Measurements from ENCODE around the gene NPAS3.

NPAS3 gene

DNA sequence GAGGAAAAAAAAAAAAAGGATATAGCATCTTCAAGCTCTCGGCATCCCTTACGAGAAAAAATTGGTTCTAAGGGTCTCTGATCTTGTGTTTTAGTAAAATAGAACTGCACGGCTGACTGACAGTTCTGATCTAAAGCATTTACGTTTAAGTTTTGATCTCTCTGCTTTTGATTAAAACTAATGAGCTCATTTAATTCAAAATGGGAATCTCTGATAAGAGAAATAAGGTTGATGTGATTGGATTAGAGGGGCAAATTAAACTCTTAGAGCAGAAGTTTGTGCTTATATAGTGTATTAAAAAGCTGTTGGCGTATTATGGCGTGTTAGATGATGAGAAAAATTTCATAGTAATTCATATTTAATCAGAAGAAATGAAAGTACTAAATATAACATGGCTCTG, 794.6 kb downstream of the NPAS3 start:
- DNase-seq: no peak

DNA sequence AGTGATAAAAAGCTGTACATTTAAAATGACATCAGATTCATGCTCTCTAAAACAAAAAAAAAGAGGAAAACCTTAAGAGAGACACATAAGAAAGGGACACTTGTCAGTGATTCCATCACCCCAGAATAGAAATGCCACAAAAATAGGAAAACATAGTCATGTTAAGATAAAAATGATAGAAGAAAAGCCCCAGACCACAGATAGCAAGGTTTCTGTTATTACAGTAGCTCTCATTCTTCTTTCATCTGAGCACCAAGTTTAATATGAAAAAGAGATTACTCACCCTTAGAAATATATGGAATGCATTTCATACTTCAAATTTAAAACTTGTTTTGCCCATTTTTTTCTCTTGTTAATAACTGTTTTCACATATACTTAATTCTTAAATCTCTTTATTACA, 795.0 kb downstream of the NPAS3 start:
- DNase-seq: no peak

DNA sequence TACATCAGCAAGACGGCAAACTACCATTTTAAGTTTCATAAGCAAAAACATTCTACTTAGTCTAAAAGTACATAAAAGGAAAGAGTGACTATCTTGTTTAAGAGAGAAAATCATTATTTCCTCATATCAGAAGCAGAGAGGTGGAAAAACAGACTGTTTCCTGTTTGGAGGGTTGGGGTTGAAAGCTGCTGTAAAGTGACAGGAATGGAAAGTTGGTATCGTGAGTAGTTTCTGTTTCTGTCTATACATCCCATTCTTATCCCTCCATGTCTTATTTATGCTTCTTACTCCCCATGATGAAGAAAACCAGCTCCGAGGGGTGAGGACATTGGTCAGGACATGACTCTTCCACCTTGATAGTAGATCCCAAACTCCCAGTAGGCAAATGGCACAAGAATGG, 795.7 kb downstream of the NPAS3 start:
- DNase-seq: no peak

DNA sequence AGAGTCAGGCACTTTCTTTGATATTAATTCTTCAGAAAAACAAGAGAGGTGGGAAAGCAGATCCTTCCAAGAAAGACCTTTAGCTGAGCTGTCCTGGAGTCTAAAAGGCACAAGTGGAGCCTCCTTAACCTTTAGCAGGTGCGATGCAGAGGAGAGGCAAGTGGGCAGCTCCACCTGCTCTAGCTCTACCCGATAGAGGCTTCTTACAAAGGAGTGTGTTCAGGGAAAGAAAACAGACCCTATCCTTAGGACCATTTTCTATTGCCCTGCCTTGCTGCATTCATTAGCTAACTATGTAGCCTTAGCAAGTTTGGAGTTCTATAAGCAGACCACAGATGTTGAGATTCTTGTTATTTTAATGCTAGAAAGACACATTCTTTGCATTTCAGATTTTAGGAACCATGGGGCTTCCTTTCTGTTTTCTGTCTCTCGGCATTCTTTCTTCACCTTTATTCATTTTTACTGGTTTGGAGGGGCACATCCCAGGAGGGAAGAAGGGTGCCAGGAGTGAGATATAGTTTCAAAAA, 797.7 kb downstream of the NPAS3 start:
- no peak for DNase-seq

DNA sequence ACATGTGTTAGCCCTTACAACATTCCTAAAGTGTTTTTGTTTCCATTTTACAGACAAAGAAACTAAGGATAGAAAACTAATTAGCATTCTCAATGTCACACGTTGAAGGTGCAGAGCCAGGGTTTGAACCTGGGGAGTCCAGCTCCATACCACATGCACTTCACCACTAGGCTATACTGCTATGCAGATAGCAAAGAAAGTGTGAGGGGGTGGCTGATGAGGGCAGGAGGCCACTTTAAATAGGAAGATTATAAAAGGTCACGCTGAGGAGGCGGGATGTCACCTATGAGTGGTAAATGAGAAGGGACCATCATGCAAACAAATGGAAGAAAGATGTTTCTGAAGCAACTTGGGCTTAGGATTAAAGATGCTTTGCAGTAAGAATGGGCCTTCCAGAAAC, 798.3 kb downstream of the NPAS3 start:
- DNase-seq: no peak

DNA sequence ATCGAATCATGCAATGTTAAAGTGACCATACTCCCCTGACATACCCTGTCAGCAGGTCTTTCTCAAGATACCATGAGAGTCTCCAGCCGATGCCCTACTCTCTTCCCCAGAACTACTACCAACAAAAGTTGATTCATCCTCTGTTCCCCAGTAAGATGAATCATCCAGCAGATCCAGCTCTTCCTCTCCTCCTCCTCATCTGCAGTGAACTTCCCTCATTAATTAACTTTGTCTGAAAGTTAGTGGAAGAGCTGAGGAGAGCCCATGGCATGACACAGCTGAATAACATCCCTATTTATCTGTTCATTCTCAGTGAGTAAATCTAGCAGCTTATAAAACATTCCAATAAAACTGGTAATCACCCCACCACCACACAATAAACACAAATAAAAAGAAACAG, 798.8 kb downstream of the NPAS3 start:
- DNase-seq: no peak

DNA sequence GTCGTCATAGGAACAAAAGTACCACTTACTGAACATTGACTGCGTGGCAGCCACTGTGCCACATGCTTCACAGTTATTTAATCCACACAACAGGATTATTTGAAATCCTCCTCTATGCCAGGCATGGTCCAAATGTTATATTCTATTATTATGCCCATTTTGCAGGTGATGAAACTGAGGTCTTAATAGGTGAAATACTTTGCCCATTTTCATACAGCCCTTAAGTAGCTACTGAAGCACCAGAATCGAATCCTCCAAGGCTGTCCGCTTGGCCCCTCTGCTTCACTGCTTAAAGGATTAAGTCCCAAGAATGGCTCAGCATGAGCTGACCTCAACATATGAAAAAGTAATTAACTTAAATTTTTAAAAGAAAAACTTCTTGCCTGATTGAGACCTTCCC, 799.4 kb downstream of the NPAS3 start:
- no peak for DNase-seq

DNA sequence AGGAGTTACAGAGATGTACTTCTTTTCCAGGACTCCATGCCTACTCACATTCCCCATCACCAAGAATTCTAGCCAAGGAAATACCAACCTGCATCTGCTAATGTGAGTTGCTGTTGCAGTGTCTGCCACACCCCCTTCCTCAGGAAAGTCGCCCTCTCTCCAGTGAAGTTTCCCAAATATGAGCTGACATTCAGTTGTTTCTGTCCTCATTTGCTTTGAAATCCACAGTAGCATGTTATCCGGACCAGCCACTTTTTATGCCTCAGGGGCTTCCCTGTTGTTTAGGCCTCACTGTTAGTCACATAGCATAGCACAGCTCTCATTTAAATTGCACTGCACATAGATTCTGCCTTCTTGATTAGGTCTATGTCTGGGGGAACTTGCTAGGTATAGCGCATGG, 799.8 kb downstream of the NPAS3 start:
- DNase-seq: no peak

DNA sequence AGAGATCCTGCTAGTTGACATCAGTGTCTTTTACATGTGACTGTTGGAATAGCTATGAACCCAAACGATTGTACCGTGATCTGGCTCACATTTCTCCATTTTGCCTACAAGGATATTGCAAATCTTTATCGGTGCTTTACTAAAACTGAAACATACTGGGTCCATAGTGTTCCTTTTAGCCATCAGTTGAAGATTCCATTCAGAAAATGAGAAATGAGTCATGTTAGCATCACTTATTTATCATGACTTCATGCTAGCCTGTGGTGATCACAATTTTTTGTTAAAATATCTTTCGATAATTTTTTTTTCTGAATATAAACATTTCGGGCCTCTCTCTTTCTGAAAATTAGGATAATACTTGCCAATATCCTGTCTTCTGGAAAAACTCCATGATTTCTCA, 801.9 kb downstream of the NPAS3 start:
- no peak for DNase-seq

DNA sequence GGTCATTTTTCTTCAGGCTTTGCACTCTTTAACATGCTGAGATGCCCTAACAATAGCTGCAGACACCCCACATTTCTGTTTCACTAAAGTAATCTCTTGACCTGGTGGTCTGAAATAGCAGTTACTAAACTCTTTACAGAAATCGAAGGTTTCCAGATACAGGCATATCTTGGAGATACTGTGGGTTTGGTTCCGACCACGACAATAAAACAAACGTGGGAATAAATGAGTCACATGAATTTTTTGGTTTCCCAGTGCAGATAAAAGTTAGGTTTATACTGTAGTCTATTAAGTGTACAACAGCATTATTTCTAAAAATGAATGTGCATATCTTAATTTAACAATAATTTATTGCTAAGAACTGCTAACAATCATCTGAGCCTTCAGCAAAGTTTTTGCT, 803.5 kb downstream of the NPAS3 start:
- no peak for DNase-seq

DNA sequence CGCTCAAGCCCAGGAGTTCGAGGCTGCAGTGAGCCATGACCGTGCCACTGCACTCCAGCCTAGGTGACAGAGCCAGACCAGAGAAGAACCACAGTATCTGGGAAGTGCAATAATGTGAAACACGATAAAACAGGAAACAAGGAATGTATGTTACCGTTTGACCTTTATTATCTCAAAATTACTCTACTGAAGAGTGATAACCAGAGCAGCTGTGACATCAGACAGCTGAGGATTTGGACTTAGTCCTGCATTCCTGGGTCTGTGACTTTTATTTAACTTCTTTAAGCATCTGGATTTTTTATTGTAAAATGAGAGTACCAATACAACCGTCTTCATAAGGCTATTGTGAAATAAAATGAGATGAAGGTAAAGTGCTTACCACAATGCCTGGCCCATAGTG, 806.5 kb downstream of the NPAS3 start:
- DNase-seq: no peak

DNA sequence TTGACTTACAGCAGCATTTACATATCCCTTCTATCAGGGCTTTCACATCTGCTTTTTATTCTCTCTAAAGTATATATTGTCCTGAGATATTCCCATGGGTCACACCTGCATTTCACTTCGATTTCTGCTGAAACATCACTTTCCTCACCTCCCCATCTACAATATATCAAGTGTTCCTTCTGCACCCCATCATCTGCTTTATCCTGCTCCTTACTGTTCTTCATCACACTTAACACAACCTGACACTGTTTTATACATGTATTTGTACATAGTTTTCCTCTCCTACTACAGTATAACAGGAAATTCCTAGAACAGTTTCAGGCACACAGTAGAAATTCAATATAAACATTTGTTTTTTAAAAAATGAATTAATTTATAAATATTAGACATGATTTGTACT, 809.1 kb downstream of the NPAS3 start:
- DNase-seq: no peak

DNA sequence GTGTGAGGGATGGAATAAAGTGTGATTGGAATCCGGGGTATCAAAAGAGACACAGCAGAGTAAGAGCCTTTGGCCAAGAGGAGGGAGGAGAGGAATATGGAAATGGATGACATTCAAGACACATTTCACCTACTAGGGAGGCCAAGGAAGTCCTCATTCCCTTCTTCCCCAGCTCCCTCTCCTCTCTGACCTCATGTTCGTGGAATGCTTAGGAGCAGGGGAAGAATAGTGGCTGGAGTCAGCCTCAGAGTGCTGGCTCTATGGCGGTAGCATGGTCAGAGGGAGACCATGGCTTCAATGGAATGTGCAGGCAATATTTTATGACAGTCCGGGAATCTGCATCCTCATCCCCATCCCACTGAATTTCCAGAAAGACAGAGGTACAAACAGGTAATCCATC, 815.6 kb downstream of the NPAS3 start:
- DNase-seq: no peak

DNA sequence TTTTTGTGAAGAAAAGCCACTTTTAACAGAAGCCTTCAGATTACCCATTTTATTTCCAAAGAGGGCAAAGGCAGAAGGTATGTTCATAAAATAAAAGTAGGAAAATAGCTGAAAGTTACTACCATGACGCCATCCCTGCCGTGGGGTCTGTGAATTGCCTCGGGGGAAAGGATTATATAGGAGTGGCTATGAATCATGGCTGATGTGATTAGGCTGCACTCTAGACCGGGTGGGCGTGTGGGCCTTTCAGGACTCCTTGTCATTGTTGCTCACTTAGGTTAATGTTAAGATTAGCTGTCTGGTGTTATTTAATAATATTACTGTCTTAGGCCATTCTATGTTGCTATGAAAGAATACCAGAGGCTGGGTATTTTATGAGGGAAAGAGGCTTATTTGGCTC, 816.7 kb downstream of the NPAS3 start:
- DNase-seq: no peak

DNA sequence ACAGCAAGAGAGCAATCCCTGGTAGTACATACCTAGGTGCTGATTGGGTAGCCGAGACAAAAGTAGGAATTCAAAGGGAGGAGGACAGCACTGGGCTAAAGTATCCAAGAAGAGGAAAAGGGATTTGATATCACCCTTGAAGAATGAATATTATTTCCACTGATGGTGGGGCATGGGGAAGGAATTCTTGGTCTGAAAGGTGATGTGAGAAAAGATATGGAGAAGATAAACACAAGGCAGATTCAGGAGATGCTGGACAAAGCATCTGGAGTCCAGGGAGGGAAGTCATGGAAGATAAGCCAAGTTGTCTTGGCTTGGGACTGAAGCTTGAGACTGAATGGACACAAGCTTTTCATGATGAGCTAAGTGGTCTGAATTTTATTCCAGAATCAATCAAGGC, 818.2 kb downstream of the NPAS3 start:
- no peak for DNase-seq

DNA sequence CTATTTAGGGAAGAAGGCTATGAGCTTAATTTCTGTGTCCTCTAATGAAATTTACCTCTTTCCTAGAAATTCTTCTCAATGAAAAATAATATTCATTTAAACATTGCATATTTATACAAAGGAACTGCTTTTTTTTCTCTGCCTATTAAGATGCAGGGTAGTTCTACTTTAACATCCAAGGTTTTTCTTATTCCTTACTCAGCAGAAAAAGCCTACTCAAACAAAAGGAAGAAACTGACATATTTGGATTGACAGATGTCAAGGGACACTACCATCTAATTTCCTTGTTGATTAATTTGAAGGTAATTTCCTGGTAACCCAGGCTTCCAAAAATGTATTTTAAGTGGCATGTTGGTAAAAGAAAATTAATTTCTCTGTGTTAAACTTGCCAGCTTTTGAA, 819.9 kb downstream of the NPAS3 start:
- DNase-seq: no peak

DNA sequence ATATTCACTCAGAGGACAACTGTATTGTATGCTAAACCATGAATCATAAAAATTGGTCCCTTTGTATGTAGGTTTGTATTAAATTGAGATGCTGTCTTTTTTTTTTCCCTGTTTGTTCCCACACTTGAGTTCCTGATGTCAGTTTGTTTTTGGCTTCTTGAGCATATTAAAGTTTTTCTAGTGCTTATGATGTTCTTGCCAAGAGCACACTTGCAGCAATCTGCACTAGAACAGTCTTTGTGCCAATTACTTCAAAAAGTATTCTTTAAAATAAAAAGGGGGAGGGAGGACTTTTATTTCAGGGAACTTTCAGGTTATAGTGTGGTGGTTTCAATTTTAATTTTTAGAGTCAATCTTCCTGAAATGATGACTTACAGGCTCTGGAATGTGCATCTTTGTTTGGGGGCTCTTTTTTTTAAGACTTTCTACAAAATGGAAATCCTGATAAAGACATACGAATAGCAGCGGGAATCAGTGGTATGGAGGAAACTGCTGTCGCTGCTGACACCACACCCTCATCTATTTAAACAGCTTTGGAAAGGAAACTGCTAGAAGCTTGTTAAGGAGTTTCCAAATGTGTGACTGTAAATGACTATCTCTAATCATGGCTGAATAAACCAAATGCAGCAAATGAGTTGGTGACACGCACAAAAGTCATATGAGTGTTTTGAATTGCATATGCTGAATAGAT, 823.6 kb downstream of the NPAS3 start:
- DNase-seq: no peak

DNA sequence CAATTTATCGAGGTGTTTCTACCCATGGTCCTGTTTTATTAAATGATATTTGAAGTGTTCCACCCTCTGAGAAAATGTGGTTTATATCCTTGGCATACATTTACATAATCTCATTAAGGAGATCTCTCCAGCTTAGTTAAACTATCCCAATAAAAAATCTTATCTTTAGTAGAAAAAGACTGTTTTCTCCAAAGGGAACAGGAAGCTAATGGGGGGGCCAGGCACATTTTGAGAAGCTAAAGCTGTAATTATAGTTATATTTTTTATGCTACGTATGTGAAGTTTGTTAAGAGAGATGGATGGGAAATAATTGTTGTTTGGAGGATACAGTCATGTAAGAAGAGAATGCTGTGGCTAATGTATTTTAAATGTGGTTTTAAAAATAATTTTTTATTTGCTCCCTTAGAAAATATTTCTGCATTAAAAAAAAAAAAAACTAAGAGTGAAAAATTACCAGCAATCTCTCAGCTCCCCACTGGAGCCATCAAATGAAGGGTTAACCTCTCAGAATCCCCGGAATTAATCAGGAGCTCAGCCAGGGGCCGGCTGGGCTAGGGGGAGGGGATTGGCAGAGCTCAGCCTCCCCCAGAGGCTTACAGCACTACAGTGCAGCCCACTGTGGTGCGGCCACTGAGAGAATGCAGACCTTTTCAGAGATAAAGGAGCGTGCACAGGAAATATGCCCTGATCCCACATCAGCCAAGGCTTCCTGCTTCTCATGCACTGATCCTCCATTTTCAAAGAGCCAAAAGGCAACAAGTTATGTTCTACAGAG, 826.4 kb downstream of the NPAS3 start:
- no peak for DNase-seq

DNA sequence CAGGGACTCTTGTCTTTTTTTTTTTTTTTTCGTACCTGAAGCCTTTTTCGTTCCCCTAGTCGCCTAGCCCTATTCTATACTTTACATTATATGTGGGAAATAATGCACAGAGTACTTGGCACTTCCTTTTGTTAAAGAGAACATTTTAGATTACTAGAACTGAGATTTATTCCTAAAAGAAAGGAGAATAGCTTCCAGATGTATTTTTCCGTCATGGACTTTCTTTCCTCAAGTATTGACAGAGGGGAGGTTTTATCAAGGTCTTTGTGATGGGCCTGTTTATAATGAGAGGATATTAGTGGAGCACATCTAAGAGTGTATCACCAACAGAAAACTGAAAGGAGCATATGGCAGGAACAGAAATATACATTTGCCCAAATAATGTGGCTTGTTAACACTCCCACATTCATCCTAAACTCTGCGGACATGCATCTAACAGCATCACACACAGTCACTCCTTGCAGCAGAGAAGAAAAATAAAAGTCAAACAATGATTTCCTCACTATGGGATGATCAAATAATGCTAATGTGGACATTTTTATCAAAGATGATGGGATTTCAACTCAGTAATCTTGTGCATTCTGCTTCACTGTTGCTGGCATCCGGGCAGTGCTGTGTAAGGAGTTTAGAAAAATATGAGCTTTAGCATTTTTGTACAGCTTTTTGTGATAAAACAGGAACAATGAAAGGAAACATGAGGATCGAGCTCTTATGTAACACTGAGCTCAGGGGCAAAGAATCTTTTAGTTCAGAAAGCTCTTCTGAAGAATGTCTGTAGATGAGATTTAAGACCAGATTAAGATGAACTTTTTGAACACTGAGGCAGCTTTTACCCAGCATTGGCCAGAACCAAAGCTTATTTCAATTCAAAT, 829.1 kb downstream of the NPAS3 start:
- DNase-seq: no peak

DNA sequence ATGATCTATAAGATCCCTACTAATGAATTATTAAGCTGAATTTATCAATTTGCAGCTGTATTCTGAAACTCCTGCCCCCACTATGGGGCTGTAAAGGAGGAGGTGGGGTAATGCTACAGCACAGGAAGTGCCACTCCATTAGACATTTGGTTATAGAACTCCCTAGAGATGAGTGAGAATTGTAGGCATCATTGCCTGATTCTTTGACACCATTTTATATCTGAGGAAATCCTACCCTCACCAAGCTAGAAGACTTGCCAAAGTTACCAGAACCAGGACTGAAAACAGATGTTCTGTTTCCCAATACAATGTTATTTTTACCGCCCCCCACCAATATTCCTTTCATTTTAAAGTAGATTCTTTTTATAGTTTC, 829.8 kb downstream of the NPAS3 start:
- DNase-seq: no peak

DNA sequence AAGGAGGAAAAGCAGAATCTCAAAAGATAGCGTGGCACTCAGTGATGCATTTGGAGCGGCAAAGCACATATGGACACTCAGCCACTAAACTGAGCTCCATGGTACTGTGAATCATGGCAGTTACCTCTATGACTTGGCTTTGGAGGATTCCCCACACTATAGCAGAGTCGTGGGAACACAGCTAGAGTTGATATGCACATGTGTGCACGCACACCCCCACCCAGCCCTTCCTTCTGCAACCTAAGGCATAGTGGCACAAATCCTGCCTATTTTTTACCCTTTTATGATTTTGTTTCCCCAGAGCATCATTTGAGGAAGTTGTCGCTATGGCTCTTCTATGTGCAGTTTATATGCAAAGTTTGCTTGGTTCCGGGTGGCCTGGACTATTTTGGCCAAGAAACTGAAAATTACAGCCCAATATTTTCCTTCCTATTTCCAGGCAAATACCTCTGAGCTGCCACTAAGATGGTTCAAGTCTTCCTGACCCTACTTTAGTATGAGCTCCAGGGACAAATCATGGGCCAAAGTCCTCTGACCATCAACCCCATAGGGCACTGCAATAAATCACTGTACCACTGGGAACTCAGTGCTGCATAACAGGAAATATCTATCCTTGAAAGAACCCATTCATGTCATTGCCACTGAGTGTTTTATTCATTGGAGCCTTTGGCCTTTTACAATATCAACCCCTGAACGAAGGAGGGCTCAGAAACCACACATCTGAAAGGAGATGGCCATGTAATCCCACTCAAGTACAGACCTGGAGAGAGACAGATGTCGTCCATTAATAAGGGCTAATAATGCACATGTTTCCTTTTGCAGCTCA, 834.7 kb downstream of the NPAS3 start:
- no peak for DNase-seq

DNA sequence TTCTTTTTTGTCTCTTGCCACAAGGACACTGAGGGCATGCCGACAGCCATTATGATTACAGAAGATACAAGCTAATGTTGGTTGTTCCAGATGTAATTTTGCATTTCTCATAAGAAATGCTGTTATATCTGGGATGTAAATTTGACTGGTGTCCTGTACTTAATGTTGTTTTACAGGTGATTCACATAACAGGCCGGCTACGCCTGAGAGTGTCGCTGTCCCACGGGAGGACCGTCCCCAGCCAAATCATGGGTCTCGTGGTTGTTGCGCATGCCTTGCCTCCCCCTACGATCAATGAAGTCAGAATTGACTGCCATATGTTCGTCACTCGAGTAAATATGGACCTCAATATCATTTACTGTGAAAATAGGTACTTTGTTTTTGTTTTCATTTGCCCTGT, 835.5 kb downstream of the NPAS3 start:
- no peak for DNase-seq
